ENCODE results near the gene ICAM2.

ICAM2 gene

GRCh38 chr17:63988741-63989621, 31.5 kb downstream of the ICAM2 start:
- H3K4me3 ChIP-seq (ENCODE audit: low read depth, low read length): no peak overlapping the region
- DNase-seq (ENCODE audit: low read depth): no peak
- TF ChIP-seq CTCF (IDR thresholded peaks at IDR 0.05; ENCODE audit: insufficient read depth, low read depth, low read length, missing control alignments): no peak

GRCh38 chr17:63988127-63988478, 32.3 kb downstream of the ICAM2 start:
- no peak for DNase-seq (ENCODE audit: low read depth)
- TF ChIP-seq CTCF (IDR thresholded peaks at IDR 0.05; ENCODE audit: insufficient read depth, low read depth, low read length, missing control alignments): no peak
- no peak overlapping the region for H3K4me3 ChIP-seq (ENCODE audit: low read depth, low read length)

- no peak for TF ChIP-seq CTCF (IDR thresholded peaks at IDR 0.05; ENCODE audit: insufficient read depth, low read depth, low read length, missing control alignments)
- no peak for DNase-seq (ENCODE audit: low read depth)
- no peak overlapping the region for H3K4me3 ChIP-seq (ENCODE audit: low read depth, low read length)
Measured at GRCh38 chr17:63987221-63988126, 33.0 kb downstream of the ICAM2 start.

- H3K4me3 ChIP-seq (ENCODE audit: low read depth, low read length): no peak overlapping the region
- no peak for DNase-seq (ENCODE audit: low read depth)
- TF ChIP-seq CTCF (IDR thresholded peaks at IDR 0.05; ENCODE audit: insufficient read depth, low read depth, low read length, missing control alignments): no peak
Measured at GRCh38 chr17:63986821-63987220, 33.6 kb downstream of the ICAM2 start.

GRCh38 chr17:63985387-63986140, 34.9 kb downstream of the ICAM2 start:
- no peak overlapping the region for H3K4me3 ChIP-seq (ENCODE audit: low read depth, low read length)
- peak; percentile 8 for TF ChIP-seq CTCF (IDR thresholded peaks at IDR 0.05; ENCODE audit: insufficient read depth, low read depth, low read length, missing control alignments)
- no peak for DNase-seq (ENCODE audit: low read depth)

GRCh38 chr17:63984651-63985386, 35.6 kb downstream of the ICAM2 start:
- TF ChIP-seq CTCF (IDR thresholded peaks at IDR 0.05; ENCODE audit: insufficient read depth, low read depth, low read length, missing control alignments): no peak
- DNase-seq (ENCODE audit: low read depth): peak; percentile 57
- no peak overlapping the region for H3K4me3 ChIP-seq (ENCODE audit: low read depth, low read length)

Measured in GM12865 (cell line).